Globus pallidus (tissue), 1 donor: ENCODE measurements around the gene ZCCHC7.
"Not testable (repeated sequence)": the region's sequence is repeated elsewhere in the genome, so short reads cannot be mapped to it uniquely, and the experiment has no call there.

Experiments used
- DNase-seq: peaks from one replicate; pipeline ENCODE4 v3.0.0-alpha.2; 2015; ENCODE audit warnings: low spot score

Gene ZCCHC7

GRCh38 chr9:37174247-37174646 lies 53.9 kb downstream of the ZCCHC7 start:
- DNase-seq, result no peak

- no peak for DNase-seq
These were observed 58.4 kb downstream of the ZCCHC7 start for GRCh38 chr9:37178742-37179141.

- no peak for DNase-seq
These were observed 59.2 kb downstream of the ZCCHC7 start for GRCh38 chr9:37179576-37179975.

DNA sequence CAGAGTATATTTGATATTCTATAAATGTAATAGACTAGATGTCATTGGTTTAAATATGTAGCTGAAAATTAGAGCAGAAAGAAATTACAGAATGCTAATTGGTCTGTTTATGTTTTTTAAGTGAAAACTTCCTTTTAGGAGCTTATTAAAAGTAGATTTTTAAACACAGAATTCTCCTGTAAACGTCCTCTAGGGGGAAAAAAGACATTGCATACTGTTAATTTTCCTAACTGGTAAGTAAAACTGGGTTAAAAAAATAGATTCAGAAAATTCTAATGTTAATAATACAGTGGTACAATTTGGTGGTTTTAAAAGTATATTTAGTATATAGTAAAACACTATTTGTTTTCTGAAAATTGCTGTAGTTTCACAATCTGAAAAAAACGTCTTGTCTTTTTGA lies 59.8 kb downstream of the ZCCHC7 start:
- no peak for DNase-seq

DNA sequence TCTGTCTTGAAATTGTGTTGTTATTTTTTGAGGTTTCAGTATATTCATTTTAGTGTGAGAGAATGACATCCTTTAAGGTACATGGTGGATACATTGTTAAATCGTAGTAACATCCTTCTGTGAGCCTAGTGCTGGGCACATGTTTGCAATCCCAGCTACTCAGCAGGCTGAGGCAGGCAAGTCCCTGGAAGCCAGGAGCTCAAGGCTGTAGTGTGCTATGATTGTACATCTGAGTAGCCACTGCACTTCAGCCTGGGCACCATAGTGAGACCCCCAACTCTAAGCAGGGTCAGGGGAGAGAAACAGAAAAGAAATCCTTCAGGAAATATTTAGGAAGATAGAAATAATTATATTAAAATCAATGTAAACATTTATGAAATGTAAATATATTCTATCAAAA lies 62.3 kb downstream of the ZCCHC7 start:
- no peak for DNase-seq

DNA sequence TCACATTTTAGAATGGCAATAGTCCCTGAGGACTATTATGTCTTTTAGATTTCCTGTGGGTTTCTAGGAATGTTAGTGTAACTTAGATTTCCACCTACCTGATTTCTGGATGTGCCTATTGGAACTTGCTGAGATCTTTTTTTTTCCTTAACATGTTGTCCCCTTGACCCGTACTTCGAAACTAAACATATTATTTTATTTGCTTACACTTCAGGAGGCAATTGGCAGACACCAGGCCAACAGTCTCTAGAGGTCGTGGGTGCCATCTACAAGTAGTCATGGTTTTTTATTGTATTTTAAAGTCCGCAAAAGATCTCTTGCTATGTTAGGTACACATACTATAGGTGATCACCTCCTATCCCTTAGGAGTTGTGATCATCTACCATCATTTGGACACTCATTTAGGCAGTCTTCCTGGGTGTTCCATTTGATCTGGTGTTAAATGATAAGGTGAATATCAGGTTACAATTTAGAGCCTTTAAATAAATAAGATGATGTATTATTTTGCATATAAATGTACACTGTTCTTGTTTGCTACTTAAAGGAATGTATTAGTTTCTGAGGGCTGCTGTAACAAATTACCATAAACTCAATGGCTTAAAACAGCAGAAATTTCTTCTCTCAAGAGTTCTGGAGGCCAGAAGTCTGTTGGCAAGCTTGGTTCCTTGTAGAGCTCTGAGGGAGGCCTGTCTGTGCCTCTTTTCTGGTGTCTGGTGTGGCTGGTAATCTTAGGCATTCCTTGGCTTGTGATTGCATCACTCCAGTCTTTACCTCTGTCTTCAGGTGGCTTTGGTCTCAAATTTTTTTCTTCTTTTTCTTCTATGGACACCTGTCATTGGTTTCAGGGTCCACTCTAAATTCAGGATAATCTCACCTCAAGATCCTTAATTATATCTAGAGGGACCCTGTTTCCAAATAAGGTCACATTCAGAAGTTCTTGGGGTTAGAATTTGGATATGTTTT lies 64.8 kb downstream of the ZCCHC7 start:
- DNase-seq, result no peak

DNA sequence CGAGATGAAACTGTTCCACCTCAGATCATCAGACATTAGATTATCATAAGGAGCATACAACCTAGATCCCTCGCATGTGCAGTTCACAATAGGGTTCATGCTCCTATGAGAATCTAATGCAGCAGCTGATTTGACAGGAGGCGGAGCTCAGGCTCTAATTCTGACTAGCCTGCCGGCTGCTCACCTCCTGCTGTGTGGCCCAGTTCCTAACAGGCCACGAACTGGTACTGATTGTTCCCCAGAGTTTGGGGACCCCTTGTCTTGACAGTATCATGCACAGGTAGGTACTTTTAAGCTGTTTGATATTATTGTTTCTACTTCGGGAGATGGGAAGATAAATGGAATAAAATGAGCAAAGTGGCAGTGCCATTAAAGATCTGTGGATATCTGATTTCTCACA lies 66.9 kb downstream of the ZCCHC7 start:
- no peak for DNase-seq

DNA sequence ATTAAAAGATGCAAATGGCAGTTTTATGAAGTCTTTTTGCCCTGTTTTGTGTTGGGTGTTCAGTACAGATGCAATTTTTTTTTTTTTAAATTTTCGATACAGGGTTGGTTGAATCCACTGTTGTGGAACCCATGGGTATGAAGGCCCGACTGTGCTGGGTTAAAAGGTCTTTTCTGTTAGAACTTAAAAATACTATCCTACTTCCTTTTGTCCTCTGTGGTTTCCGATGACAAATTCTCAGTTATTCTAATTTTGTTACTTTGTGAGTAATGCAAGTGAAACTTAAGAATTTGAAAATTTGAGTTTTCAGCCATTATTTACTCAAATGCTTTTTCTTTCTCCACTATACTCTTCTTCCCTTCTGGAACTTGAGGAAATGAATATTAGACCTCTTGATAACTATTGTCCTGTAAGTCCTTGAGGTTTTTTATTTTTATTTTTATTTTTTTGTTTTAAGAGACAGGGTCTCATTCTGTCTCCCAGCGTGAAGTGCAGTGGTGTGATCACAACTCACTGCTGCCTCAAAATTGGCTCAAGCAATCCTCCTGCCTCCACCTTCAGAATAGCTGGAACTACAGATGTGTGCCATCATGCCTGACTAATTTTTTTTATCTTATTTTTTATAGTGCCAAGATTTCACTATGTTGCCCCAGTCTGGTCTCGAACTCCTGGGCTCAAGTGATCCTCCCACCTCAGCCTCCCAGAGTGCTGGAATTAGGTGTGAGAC lies 67.5 kb downstream of the ZCCHC7 start:
- DNase-seq, result no peak

GRCh38 chr9:37190739-37191138 lies 70.4 kb downstream of the ZCCHC7 start:
- DNase-seq, result not testable (repeated sequence)

DNA sequence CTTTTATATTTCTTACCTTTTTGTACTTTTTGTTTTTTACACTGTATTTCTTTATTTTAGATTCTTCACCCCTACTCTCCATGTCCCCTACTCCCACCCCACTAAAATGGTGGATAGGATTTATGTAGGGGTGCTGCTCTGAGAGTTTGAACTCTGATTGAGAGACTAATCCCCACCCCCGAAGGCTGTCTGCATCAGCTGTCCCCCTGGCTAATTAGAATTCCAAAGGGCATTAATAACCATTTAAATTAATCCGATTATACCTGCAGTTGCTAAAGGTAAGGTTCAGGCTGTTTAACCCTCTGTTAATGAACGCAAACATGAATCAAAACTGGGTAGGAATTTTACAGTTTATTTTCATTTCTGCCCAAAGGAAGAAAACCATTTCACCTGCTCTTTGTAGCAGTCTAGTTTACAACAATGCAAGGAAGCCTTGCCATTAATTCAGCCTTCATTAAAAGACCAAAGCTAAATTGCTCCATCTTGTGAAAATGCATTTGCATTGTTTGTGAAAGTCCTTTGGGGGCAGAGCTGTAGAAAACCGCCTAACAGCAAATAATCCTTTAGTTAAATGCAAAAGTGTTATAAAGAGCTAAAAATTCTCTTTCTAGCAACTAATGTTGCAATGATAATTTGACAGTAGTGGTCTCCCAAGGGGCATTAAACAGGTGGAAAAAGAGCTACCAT lies 71.2 kb downstream of the ZCCHC7 start:
- no peak for DNase-seq

- no peak for DNase-seq
These were observed 72.4 kb downstream of the ZCCHC7 start for GRCh38 chr9:37192803-37193202.

- DNase-seq, result no peak
These were observed 77.0 kb downstream of the ZCCHC7 start for GRCh38 chr9:37197158-37198038.

DNA sequence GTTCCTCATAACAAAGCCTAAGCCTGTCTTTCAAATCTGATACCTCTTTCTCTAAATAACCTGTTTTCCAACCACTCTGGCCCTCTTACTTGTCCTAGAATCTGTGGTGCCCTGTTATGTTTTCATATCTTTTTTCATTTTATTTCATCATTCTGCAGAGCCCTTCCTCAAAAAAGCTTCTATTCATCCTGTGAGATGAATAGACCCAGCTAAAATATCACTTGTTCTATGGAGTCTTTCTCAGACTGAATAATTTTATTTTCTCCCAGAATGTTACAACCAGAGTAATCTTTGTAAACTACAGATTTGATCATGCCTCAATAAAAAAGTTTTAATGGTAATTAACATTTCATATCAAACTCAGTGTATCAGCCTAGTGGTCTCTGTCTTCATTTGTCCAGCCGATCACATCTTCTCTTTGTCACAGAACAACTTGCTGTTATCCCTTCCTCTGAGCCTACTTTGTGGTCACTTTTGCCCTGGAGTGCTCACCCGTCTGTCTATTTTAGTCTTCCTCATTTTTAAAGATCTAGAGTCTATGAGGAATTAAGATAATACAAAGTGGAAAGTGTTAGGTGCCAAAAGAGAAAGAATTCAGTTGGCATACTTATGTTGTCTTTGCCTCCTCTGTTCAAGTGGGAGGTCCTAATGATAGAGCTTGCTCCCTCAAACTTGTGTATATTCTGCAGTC lies 77.8 kb downstream of the ZCCHC7 start:
- DNase-seq, result no peak

GRCh38 chr9:37198831-37199230 lies 78.5 kb downstream of the ZCCHC7 start:
- no peak for DNase-seq

DNA sequence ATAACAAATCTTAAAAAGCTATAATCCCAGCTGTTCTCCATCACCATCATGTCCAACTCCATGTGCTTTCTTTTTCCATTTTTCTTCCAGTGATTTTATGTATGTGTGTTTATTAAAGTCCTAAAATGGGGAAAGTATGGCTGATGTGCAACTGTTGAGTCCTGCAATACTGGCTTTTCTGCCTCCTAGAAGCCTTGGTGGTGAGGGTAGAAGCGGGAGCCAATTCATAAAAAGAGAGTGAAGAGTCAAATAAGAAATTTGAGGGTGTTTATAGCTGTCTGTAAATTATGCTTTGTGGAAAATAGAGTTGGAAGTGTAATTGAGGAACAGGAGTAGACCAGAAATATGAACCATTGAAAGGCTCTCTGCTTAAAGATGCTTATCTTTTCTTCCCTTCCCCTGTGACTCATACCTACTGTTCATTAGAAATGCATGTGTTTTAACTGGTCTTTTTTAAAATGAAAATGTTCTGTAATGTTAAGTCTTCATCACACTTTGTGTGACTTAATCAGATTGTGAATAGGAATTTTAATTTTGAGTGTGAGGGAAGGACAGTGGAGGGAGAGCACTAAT lies 80.1 kb downstream of the ZCCHC7 start:
- DNase-seq, result no peak

DNA sequence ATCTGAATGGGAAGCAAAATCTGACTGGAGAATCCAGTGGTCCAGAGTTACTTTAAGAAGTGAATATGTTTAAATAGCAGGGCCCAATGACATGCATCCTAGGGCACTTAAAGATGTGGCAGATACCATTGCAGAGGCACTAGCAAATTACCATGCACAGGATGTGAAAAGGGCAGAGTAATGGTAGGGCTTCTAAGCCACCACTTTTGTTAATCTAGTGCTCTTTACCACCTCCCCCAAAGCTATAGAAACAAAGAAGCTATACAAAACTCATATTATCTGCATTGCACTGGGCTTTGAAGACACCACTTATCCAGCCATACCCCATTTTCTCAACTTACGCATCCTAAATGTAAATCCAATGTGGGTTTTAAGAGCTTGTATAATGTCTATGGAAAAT lies 81.2 kb downstream of the ZCCHC7 start:
- DNase-seq, result no peak

DNA sequence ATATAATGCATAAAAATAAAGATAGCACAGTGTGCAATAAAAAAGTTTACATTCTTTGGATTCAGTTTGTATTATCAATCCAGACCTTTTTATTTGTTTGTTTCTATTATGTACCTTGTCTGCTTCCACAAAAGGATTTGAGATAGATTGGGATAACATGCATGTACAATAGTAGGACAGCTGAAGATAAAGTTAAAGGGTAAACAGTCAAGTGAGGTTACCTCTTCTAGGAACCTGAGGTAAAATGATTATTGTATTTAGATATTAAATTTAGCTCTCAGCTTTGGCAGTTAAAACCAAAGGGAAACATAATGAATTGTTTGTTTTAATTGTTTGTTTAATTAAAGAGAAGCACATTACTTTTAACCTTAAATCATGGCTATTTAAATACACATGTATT lies 81.7 kb downstream of the ZCCHC7 start:
- no peak for DNase-seq

GRCh38 chr9:37203456-37203855 lies 83.1 kb downstream of the ZCCHC7 start:
- not testable (repeated sequence) for DNase-seq

GRCh38 chr9:37206121-37206620 lies 85.8 kb downstream of the ZCCHC7 start:
- DNase-seq, result no peak
